Activated B cell treated with CpG ODN at 0.5 μM for 24 hours (primary cell): ENCODE measurements around the gene RAB7B. TPM values are rescaled to one million over a fixed set of nuclear protein-coding genes. Genes with fewer than 3 reads are reported as not detected.

Experiments used
- ATAC-seq: fragments of 200-7000 bp; cut with Tn5 transposase; one replicate; pipeline ENCODE4 v1.10.0; 2021; ENCODE audit warnings: low read depth, mild to moderate bottlenecking, moderate library complexity
- CTCF ChIA-PET: fragments of 350-600 bp; sonication (Branson Sonifier 250); formaldehyde crosslinking; loops from one replicate; lab custom pipeline; 2021; ENCODE audit warnings: antibody characterized with exemption; lab: Charles Lee
- POLR2A ChIA-PET: fragments of 350-600 bp; sonication (Branson Sonifier 250); formaldehyde crosslinking; loops from one replicate; lab custom pipeline; 2021; ENCODE audit warnings: antibody characterized with exemption; lab: Charles Lee
- DNase-seq: peaks from one replicate; pipeline ENCODE4 v3.0.0; 2022
- H3K27ac Mint-ChIP-seq: one replicate; pipeline ENCODE4 v1.8.0; 2020; ENCODE audit warnings: mixed read lengths
- H3K27me3 Mint-ChIP-seq: one replicate; pipeline ENCODE4 v1.8.0; 2021; ENCODE audit warnings: mixed read lengths
- H3K36me3 Mint-ChIP-seq: one replicate; pipeline ENCODE4 v1.8.0; 2021; ENCODE audit warnings: low read depth, mixed read lengths
- H3K4me1 Mint-ChIP-seq: one replicate; pipeline ENCODE4 v1.8.0; 2021; ENCODE audit warnings: mixed read lengths
- H3K4me3 Mint-ChIP-seq: one replicate; pipeline ENCODE4 v1.8.0; 2020; ENCODE audit warnings: mild to moderate bottlenecking, mixed read lengths
- H3K9me3 Mint-ChIP-seq: one replicate; pipeline ENCODE4 v1.8.0; 2020; ENCODE audit warnings: mixed read lengths
- CTCF ChIP-seq: fragments of 200-600 bp; IDR thresholded peaks from one replicate; pipeline ENCODE4 v1.8.0; 2022; ENCODE audit warnings: antibody characterized with exemption, mild to moderate bottlenecking
- intact Hi-C: fragments of 100-400 bp; cut with micrococcal nuclease; formaldehyde crosslinking; loops from one replicate; pipeline ENCODE4 v1.15.1; 2024
- total RNA-seq: library from RNA; stranded (reverse); gene quantifications from 2 replicates; pipeline ENCODE4 v1.2.3, GENCODE V29; 2022

RAB7B gene
- total RNA-seq, 1 donor from 2014 or later = not detected

- no peak for TF ChIP-seq CTCF
- Mint-ChIP-seq H3K4me1 (no peaks in the 10 kb centered on the region), H3K27me3 (peaks cover 56% of the 10 kb centered on the region), H3K4me3 (no peak overlapping the region), H3K9me3 (no peaks in the 10 kb centered on the region), H3K36me3 (no peaks in the 10 kb centered on the region), H3K27ac (no peak overlapping the region)
- ChIA-PET CTCF (no interaction called here), POLR2A (no interaction called here)
- ATAC-seq = no peak
- DNase-seq = no peak
- intact Hi-C loops = no loop called here
Observed at GRCh38 chr1:205938682-205939081, 64.5 kb downstream of the RAB7B start.

GRCh38 chr1:205936846-205937586 is 66.2 kb downstream of the RAB7B start:
- no peak for TF ChIP-seq CTCF
- H3K4me3 Mint-ChIP-seq = no peak overlapping the region
- peaks cover 45% of the 10 kb centered on the region for H3K27me3 Mint-ChIP-seq
- ATAC-seq (no peak), DNase-seq (no peak)
- H3K36me3 Mint-ChIP-seq = no peaks in the 10 kb centered on the region
- no peaks in the 10 kb centered on the region for H3K4me1 Mint-ChIP-seq
- ChIA-PET POLR2A (no interaction called here), CTCF (no interaction called here)
- H3K27ac Mint-ChIP-seq = no peak overlapping the region
- intact Hi-C loops = no loop called here
- no peaks in the 10 kb centered on the region for H3K9me3 Mint-ChIP-seq

- ChIA-PET POLR2A (interaction anchor here (1.0 kb wide), 1 partner anchor 12 kb away, joined by 3 read pairs; no protein-coding TSS in a partner anchor), CTCF (no interaction called here)
- Mint-ChIP-seq H3K4me3 (no peak overlapping the region), H3K4me1 (no peaks in the 10 kb centered on the region), H3K9me3 (no peaks in the 10 kb centered on the region), H3K27ac (no peak overlapping the region), H3K36me3 (no peaks in the 10 kb centered on the region), H3K27me3 (peaks cover 40% of the 10 kb centered on the region)
- no peak for DNase-seq
- TF ChIP-seq CTCF = no peak
- intact Hi-C loops = no loop called here
- no peak for ATAC-seq
Observed at GRCh38 chr1:205936311-205936710, 66.9 kb downstream of the RAB7B start.

- DNase-seq (no peak), ATAC-seq (no peak)
- TF ChIP-seq CTCF = no peak
- CTCF ChIA-PET = no interaction called here
- Mint-ChIP-seq H3K27me3 (peaks cover 39% of the 10 kb centered on the region), H3K36me3 (no peaks in the 10 kb centered on the region), H3K4me3 (no peak overlapping the region), H3K27ac (no peak overlapping the region), H3K9me3 (no peaks in the 10 kb centered on the region), H3K4me1 (no peaks in the 10 kb centered on the region)
- intact Hi-C loops = no loop called here
- POLR2A ChIA-PET = interaction anchor here (1.0 kb wide), 1 partner anchor 12 kb away, joined by 3 read pairs; no protein-coding TSS in a partner anchor
Observed at GRCh38 chr1:205935869-205936268, 67.3 kb downstream of the RAB7B start.

- POLR2A ChIA-PET = no interaction called here
- no peak for TF ChIP-seq CTCF
- Mint-ChIP-seq H3K4me3 (no peak overlapping the region), H3K4me1 (no peaks in the 10 kb centered on the region), H3K27ac (no peak overlapping the region), H3K27me3 (peaks cover 32% of the 10 kb centered on the region), H3K9me3 (no peaks in the 10 kb centered on the region), H3K36me3 (no peaks in the 10 kb centered on the region)
- intact Hi-C loops = no loop called here
- ATAC-seq = no peak
- DNase-seq = no peak
- CTCF ChIA-PET = no interaction called here
Observed at GRCh38 chr1:205934788-205935187, 68.4 kb downstream of the RAB7B start.
